Vagina (tissue), 2 donors: ENCODE results near the gene PTPRD.

Source experiments
- POLR2A ChIP-seq, 2 donors: fragments of 450-650 bp; IDR thresholded peaks; one replicate each; pipeline ENCODE4 v1.6.1; 2017; ENCODE audit warnings: antibody characterized with exemption in 2 of 2, mild to moderate bottlenecking in 2 of 2, moderate library complexity in 2 of 2
- POLR2AphosphoS5 ChIP-seq, 2 donors: sonication (generic); formaldehyde crosslinking; IDR thresholded peaks; one replicate each; pipeline ENCODE4 v1.9.0; 2017; ENCODE audit warnings: antibody characterized with exemption in 2 of 2, mild to moderate bottlenecking in 2 of 2, low read depth in 1 of 2; ENCODE audit not compliant: insufficient read depth in 1 of 2
- TF ChIP-seq, protein P1 (sequence below), 3 experiments: fragments of 450-650 bp in 2 of 3; fragments of 200-600 bp in 1 of 3; sonication (generic) in 1 of 3; IDR thresholded peaks; one replicate each; pipeline ENCODE4 v1.5.1; 2017 to 2019; ENCODE audit warnings: antibody characterized with exemption in 3 of 3, mild to moderate bottlenecking in 2 of 3, moderate library complexity in 2 of 3

GRCh38 chr9:8905731-8906130 lies 1707.1 kb downstream of the PTPRD start:
- TF ChIP-seq, protein P1, sequence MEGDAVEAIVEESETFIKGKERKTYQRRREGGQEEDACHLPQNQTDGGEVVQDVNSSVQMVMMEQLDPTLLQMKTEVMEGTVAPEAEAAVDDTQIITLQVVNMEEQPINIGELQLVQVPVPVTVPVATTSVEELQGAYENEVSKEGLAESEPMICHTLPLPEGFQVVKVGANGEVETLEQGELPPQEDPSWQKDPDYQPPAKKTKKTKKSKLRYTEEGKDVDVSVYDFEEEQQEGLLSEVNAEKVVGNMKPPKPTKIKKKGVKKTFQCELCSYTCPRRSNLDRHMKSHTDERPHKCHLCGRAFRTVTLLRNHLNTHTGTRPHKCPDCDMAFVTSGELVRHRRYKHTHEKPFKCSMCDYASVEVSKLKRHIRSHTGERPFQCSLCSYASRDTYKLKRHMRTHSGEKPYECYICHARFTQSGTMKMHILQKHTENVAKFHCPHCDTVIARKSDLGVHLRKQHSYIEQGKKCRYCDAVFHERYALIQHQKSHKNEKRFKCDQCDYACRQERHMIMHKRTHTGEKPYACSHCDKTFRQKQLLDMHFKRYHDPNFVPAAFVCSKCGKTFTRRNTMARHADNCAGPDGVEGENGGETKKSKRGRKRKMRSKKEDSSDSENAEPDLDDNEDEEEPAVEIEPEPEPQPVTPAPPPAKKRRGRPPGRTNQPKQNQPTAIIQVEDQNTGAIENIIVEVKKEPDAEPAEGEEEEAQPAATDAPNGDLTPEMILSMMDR (IDR thresholded peaks at IDR 0.05): no peak
- TF ChIP-seq POLR2AphosphoS5 (IDR thresholded peaks at IDR 0.05; ENCODE audit: insufficient read depth in 1 of 2, low read depth in 1 of 2): no peak
- no peak for TF ChIP-seq POLR2A (IDR thresholded peaks at IDR 0.05)
